Stimulated activated CD4-positive, alpha-beta T cell treated with anti-CD3 and anti-CD28 coated beads, Interleukin-15, amount 100 ng/mL, for 1 hour (primary cell): ENCODE data around the gene HPD.

ENCODE experiments used
- DNase-seq, 2 donors: peaks; one replicate each; pipeline ENCODE4 v3.0.0-alpha.2; 2020; ENCODE audit warnings: low read depth in 1 of 2, low spot score in 1 of 2

Gene HPD

GRCh38 chr12:121828826-121829225 is 29.8 kb downstream of the HPD start:
- DNase-seq = no peak

DNA sequence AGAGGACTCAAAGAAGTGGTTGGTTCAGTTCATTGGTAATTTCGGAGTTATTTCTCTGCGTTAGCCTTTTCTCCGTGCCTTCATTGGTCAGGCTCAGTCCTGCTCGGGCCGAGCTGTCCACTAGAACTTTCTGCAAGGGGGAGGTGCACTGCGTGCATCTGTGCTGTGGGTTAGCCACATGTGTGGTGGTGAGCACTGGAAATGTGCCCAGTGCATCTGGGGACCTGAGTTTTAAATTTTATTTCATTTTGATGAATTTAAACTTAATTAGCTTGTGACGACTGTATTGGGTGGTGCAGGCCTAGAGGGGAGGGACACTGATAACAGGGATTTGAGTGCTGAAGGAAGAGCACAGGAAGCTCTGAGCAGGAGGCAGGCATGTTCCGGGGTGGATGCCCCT is 30.4 kb downstream of the HPD start:
- no peak for DNase-seq

GRCh38 chr12:121827351-121828099 is 31.1 kb downstream of the HPD start:
- no peak for DNase-seq

DNA sequence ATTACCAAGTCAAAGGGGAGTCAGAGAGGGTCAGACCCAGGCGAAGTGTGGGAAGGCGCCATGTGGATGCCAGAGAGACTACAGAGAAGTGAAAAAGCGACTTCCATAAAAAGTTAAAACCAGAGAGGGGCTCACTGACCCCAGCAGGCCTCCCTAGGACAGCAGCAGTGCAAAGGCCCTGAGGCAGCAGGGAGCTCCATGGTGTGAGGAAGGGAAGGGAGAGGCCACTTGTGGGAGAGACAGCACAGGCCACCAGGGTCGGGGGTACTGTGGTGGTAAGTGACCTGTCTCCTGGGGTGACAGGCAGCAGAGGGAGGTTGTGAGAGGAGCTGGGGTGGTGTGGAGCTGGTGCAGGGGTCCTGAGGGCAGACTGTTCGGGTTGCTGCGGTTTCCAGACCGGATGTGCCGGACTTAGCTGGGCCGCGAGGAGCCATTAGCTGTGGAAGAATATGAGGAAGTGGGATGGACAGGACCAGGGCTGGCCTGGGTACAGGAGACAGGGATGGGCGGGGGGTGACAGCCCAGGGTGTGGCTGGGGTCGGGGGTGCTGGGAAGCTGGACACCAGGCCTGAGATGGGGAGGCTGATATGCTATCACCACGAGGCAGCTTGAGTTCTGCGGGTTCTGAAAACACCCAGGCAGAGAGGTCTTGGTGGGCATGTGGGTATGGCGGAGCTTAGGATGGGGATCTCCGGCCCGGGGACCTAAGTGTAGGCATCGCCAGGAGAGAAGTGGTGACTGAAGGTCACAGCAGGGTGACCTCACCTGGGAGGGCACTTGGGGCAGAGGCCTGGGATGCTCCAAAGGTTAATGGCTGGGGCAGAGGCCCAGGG is 32.1 kb downstream of the HPD start:
- no peak for DNase-seq

- no peak for DNase-seq
These were observed 33.6 kb downstream of the HPD start for GRCh38 chr12:121825041-121825523.

GRCh38 chr12:121823727-121824115 is 34.9 kb downstream of the HPD start:
- DNase-seq = no peak

- no peak for DNase-seq
These were observed 35.4 kb downstream of the HPD start for GRCh38 chr12:121823101-121823726.

- DNase-seq = no peak
These were observed 36.1 kb downstream of the HPD start for GRCh38 chr12:121822393-121823100.

DNA sequence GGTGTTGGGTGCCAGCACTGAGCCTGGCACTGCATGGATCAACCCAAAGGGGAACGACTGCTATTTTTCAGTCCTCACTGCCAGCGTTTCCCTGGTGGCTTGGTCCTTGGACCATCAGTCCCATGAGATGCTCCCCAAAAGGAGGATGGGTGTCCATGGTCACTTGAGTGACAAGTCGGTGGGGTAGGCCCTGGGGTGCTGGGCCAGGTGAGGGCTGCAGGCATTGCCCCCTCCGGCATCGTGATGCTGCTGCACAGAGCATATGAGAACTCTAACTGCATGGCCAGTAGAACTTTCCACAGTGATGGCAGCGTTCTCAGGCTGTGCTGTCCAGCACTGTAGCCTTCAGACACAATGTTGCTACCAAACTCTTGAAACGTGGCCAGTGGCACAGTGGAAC is 38.6 kb downstream of the HPD start:
- DNase-seq = no peak

GRCh38 chr12:121819212-121819949 is 39.3 kb downstream of the HPD start:
- DNase-seq = no peak

GRCh38 chr12:121817648-121818043 is 41.0 kb downstream of the HPD start:
- DNase-seq = no peak

DNA sequence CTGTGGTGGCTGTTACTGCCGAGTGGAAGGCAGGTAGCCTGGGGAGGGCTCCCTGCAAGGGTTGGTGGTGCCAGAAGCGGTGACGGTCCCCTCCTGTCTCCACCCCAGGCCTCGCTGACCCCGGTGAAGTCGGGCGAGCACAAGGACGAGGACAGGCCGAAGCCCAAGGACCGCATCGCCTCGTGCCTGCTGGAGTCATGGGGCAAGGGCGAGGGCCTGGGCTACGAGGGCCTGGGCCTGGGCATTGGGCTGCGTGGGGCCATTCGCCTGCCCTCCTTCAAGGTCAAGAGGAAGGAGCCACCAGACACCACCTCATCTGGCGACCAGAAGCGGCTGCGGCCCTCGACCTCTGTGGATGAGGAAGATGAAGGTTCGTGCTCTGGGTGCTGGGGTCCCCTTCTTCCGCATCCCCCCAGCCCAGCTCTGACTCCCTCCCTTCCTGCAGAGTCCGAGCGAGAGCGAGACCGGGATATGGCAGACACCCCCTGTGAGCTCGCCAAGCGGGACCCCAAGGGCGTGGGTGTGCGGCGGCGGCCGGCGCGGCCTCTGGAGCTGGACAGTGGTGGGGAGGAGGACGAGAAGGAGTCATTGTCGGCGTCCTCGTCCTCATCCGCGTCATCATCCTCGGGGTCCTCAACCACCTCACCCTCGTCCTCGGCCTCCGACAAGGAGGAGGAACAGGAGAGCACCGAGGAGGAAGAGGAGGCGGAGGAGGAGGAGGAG is 41.6 kb downstream of the HPD start:
- no peak for DNase-seq

GRCh38 chr12:121815263-121815662 is 43.4 kb downstream of the HPD start:
- no peak for DNase-seq

- no peak for DNase-seq
These were observed 44.1 kb downstream of the HPD start for GRCh38 chr12:121814429-121815119.

DNA sequence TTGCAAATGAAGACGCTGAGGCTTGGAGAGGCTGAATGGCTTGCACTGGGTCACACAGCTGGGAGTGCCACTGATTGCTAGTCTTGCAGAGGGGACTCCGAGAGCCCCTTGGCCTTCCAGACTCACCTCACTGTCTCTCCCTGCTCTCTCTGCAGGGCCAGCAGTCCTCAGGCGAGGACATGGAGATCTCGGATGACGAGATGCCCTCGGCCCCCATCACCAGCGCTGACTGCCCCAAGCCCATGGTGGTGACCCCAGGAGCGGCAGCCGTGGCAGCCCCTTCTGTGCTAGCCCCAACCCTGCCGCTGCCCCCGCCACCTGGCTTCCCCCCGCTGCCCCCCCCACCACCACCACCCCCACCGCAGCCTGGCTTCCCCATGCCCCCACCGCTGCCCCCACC is 44.7 kb downstream of the HPD start:
- no peak for DNase-seq

GRCh38 chr12:121812921-121813896 is 45.5 kb downstream of the HPD start:
- DNase-seq = no peak

DNA sequence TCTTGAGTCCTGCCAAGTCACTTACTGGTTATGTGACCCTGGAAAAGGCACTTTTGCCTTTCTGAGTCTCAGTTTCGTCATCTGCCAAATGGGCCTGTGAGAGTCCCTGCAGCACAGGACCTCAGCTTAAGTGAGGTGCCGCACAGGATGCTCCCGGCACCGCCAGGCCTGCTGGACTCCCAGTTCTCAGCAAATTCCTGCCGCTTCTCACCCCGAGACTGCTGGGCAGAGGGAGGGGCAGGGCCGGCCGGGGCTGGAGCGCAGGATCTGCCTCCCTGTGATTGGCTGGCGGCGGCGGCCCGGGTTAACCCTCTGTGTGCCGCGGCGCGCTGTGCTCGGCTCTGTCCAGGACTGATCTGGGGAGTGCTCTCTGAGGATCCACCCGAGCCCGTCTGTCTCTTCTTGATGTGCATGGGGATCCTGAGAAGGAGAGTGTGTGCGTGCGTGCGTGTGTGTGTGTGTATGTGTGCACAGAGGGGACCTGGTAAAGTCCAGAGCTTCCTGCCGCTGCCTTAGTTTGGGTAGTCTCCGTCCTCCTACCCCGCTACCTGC is 46.3 kb downstream of the HPD start:
- no peak for DNase-seq
